Stimulated activated CD4-positive, alpha-beta T cell treated with anti-CD3 and anti-CD28 coated beads, Interleukin-4, amount 100 ng/mL, for 24 hours (primary cell): ENCODE data around the gene DYNC2LI1.
"Not testable (repeated sequence)": the region's sequence is repeated elsewhere in the genome, so short reads cannot be mapped to it uniquely, and the experiment has no call there.

Source experiments
- DNase-seq: peaks from one replicate; pipeline ENCODE4 v3.0.0-alpha.2; 2020

Gene DYNC2LI1

GRCh38 chr2:43773876-43774613 lies at the start of gene DYNC2LI1:
DYNC2LI1 (plus strand) TSS chr2:43774039; CDS start chr2:43774139, 100 bp downstream.
- DNase-seq = peak; percentile 83

GRCh38 chr2:43724728-43725526 lies 48.9 kb upstream of the DYNC2LI1 start:
- DNase-seq = no peak

GRCh38 chr2:43725711-43726246 lies 48.1 kb upstream of the DYNC2LI1 start:
- no peak for DNase-seq

GRCh38 chr2:43726961-43727633 lies 46.7 kb upstream of the DYNC2LI1 start:
- DNase-seq = not testable (repeated sequence)

GRCh38 chr2:43727634-43728014 lies 46.2 kb upstream of the DYNC2LI1 start:
- DNase-seq = no peak

- no peak for DNase-seq
Measured at GRCh38 chr2:43729491-43730174, 44.2 kb upstream of the DYNC2LI1 start.

GRCh38 chr2:43731211-43731610 lies 42.6 kb upstream of the DYNC2LI1 start:
- no peak for DNase-seq

GRCh38 chr2:43736637-43737036 lies 37.2 kb upstream of the DYNC2LI1 start:
- no peak for DNase-seq

GRCh38 chr2:43737097-43737854 lies 36.6 kb upstream of the DYNC2LI1 start:
- no peak for DNase-seq

- no peak for DNase-seq
Measured at GRCh38 chr2:43737855-43738254, 36.0 kb upstream of the DYNC2LI1 start.

- no peak for DNase-seq
Measured at GRCh38 chr2:43738257-43738656, 35.6 kb upstream of the DYNC2LI1 start.

GRCh38 chr2:43743706-43744105 lies 30.1 kb upstream of the DYNC2LI1 start:
- DNase-seq = no peak

- no peak for DNase-seq
Measured at GRCh38 chr2:43745457-43745856, 28.4 kb upstream of the DYNC2LI1 start.

- DNase-seq = peak; percentile 30
Measured at GRCh38 chr2:43748333-43748732, 25.5 kb upstream of the DYNC2LI1 start.

GRCh38 chr2:43749583-43749982 lies 24.3 kb upstream of the DYNC2LI1 start:
- no peak for DNase-seq

GRCh38 chr2:43751476-43751990 lies 22.3 kb upstream of the DYNC2LI1 start:
- DNase-seq = no peak

- DNase-seq = no peak
Measured at GRCh38 chr2:43752302-43752701, 21.5 kb upstream of the DYNC2LI1 start.

- no peak for DNase-seq
Measured at GRCh38 chr2:43754180-43754579, 19.7 kb upstream of the DYNC2LI1 start.

GRCh38 chr2:43758739-43759138 lies 15.1 kb upstream of the DYNC2LI1 start:
- no peak for DNase-seq

GRCh38 chr2:43759195-43759594 lies 14.6 kb upstream of the DYNC2LI1 start:
- no peak for DNase-seq

GRCh38 chr2:43762286-43762685 lies 11.6 kb upstream of the DYNC2LI1 start:
- no peak for DNase-seq

GRCh38 chr2:43763091-43763490 lies 10.7 kb upstream of the DYNC2LI1 start:
- no peak for DNase-seq
